ENCODE data around the gene SNRPD3.
A peak's percentile ranks its signal among the peaks of the same experiment; 100 is the strongest.

SNRPD3 gene

GRCh38 chr22:24576778-24577177 lies 21.0 kb downstream of the SNRPD3 start:
- DNase-seq: no peak

- peak; percentile 0 for DNase-seq
Measured at GRCh38 chr22:24578355-24579257, 22.8 kb downstream of the SNRPD3 start.

- DNase-seq: no peak
Measured at GRCh38 chr22:24579258-24579601, 23.4 kb downstream of the SNRPD3 start.

- no peak for DNase-seq
Measured at GRCh38 chr22:24580276-24580675, 24.5 kb downstream of the SNRPD3 start.

GRCh38 chr22:24582056-24582814 lies 26.4 kb downstream of the SNRPD3 start:
- no peak for DNase-seq

GRCh38 chr22:24583221-24584165 lies 27.7 kb downstream of the SNRPD3 start:
- DNase-seq: no peak

- DNase-seq: no peak
Measured at GRCh38 chr22:24584166-24584790, 28.5 kb downstream of the SNRPD3 start.

GRCh38 chr22:24584871-24585411 lies 29.1 kb downstream of the SNRPD3 start:
- DNase-seq: no peak

- no peak for DNase-seq
Measured at GRCh38 chr22:24585461-24585860, 29.7 kb downstream of the SNRPD3 start.

- DNase-seq: no peak
Measured at GRCh38 chr22:24585927-24586546, 30.2 kb downstream of the SNRPD3 start.

GRCh38 chr22:24587251-24587650 lies 31.5 kb downstream of the SNRPD3 start:
- no peak for DNase-seq

GRCh38 chr22:24587948-24588347 lies 32.1 kb downstream of the SNRPD3 start:
- no peak for DNase-seq

GRCh38 chr22:24588381-24588756 lies 32.6 kb downstream of the SNRPD3 start:
- DNase-seq: no peak

- no peak for DNase-seq
Measured at GRCh38 chr22:24588757-24589481, 33.1 kb downstream of the SNRPD3 start.

- DNase-seq: no peak
Measured at GRCh38 chr22:24589518-24590030, 33.8 kb downstream of the SNRPD3 start.

GRCh38 chr22:24590596-24591173 lies 34.9 kb downstream of the SNRPD3 start:
- no peak for DNase-seq

GRCh38 chr22:24591286-24591830 lies 35.6 kb downstream of the SNRPD3 start:
- DNase-seq: no peak

- no peak for DNase-seq
Measured at GRCh38 chr22:24592058-24592850, 36.5 kb downstream of the SNRPD3 start.

GRCh38 chr22:24592851-24593558 lies 37.2 kb downstream of the SNRPD3 start, which contains the start of gene LRRC75B:
TSS of gene LRRC75B (minus strand) at chr22:24593073. CDS start at chr22:24593039, 34 bp downstream.
- DNase-seq: peak; percentile 0
